A549 (cell line): ENCODE data around the gene LMO7. TPM values are rescaled to one million over a fixed set of nuclear protein-coding genes. Genes with fewer than 3 reads are reported as not detected.

Experiments
- ATAC-seq, 2 experiments: fragments of 200-7000 bp in 1 of 2; fragments of >200 bp in 1 of 2; cut with Nextera tagmentation in 1 of 2; cut with Tn5 transposase in 1 of 2; 3 replicates each; pipeline versions ENCODE4 v1.8.0 to v1.9.1; 2018 to 2020; ENCODE audit warnings: mild to moderate bottlenecking in 1 of 2, moderate library complexity in 1 of 2
- CTCF ChIA-PET: fragments of 300-600 bp; sonication (Branson Sonifier 250); formaldehyde crosslinking; extraction: SDS; loops from one replicate; lab custom pipeline; 2021; ENCODE audit warnings: antibody characterized with exemption, inconsistent platforms; lab: Yijun Ruan, JAX
- POLR2A ChIA-PET: fragments of 350-600 bp; formaldehyde crosslinking; extraction: SDS; loops from one replicate; lab custom pipeline; 2021; ENCODE audit warnings: antibody characterized with exemption, inconsistent platforms; lab: Yijun Ruan, JAX
- DNase-seq, 2 experiments: peaks; one replicate each; pipeline versions ENCODE4 v3.0.0 to v3.0.0-alpha.2; 2011 to 2016; ENCODE audit warnings: low read depth in 1 of 2, low spot score in 1 of 2
- FAIRE-seq: peaks from 2 replicates; lab custom pipeline; 2011; peaks lifted over from hg19 to GRCh38; lab: Jason Lieb, UNC
- H3K27ac ChIP-seq, 2 experiments: fragments of >200 bp; sonication (Bioruptor Twin); formaldehyde crosslinking; 3 replicates each; pipeline ENCODE4 v1.5.1; 2016 to 2017
- H3K4me1 ChIP-seq: fragments of >200 bp; sonication (Bioruptor Twin); formaldehyde crosslinking; 3 replicates; pipeline ENCODE4 v1.6.1; 2016
- H3K4me2 ChIP-seq: fragments of >200 bp; sonication (Bioruptor Twin); formaldehyde crosslinking; 3 replicates; pipeline ENCODE4 v1.6.1; 2016
- H3K4me3 ChIP-seq: fragments of >200 bp; sonication (Bioruptor Twin); formaldehyde crosslinking; 3 replicates; pipeline ENCODE4 v1.5.1; 2016
- H3K9me3 ChIP-seq: fragments of >200 bp; sonication (Bioruptor Twin); formaldehyde crosslinking; 3 replicates; pipeline ENCODE4 v1.6.1; 2016
- BHLHE40 ChIP-seq: IDR thresholded peaks from 2 replicates; pipeline ENCODE4 v1.6.1; 2012; ENCODE audit warnings: low read depth, low read length, inconsistent platforms
- CBX2 ChIP-seq: fragments of 200-600 bp; sonication (generic); IDR thresholded peaks from 2 replicates; pipeline ENCODE4 v1.6.1; 2016; ENCODE audit warnings: low read depth, mild to moderate bottlenecking, borderline replicate concordance
- CBX8 ChIP-seq: fragments of 200-600 bp; sonication (generic); IDR thresholded peaks from 2 replicates; pipeline ENCODE4 v1.6.1; 2016
- CEBPB ChIP-seq, 2 experiments: fragments of >200 bp in 1 of 2; sonication (Bioruptor Twin) in 1 of 2; formaldehyde crosslinking in 1 of 2; IDR thresholded peaks; 2 replicates each; pipeline ENCODE4 v1.6.1; 2012 to 2016
- EHF ChIP-seq: fragments of 250-450 bp; sonication (Bioruptor Pico); IDR thresholded peaks from 2 replicates; pipeline ENCODE4 v1.5.0; 2020; ENCODE audit warnings: mild to moderate bottlenecking
- EHMT2 ChIP-seq: fragments of 200-600 bp; sonication (generic); IDR thresholded peaks from 2 replicates; pipeline ENCODE4 v1.6.1; 2016; ENCODE audit warnings: antibody characterized with exemption, low read depth, mild to moderate bottlenecking, moderate library complexity
- ESRRA ChIP-seq: fragments of 150-350 bp; IDR thresholded peaks from 2 replicates; pipeline ENCODE4 v1.6.1; 2014; ENCODE audit warnings: mild to moderate bottlenecking, low read length, borderline replicate concordance
- FOSB ChIP-seq: fragments of 250-450 bp; sonication (Bioruptor Pico); IDR thresholded peaks from 2 replicates; pipeline ENCODE4 v1.5.0; 2020; ENCODE audit warnings: mild to moderate bottlenecking, moderate library complexity
- FOSL2 ChIP-seq, 2 experiments: fragments of 450-650 bp in 1 of 2; fragments of >200 bp in 1 of 2; sonication (Bioruptor Twin) in 1 of 2; formaldehyde crosslinking; IDR thresholded peaks; 2 replicates each; pipeline versions ENCODE4 v1.5.0 to v1.6.1; 2016 to 2020; ENCODE audit warnings: mild to moderate bottlenecking in 1 of 2, moderate library complexity in 1 of 2
- HDAC2 ChIP-seq: fragments of 200-600 bp; sonication (generic); IDR thresholded peaks from 2 replicates; pipeline ENCODE4 v1.6.1; 2016
- HEYL ChIP-seq: fragments of 250-450 bp; sonication (Bioruptor Pico); IDR thresholded peaks from 2 replicates; pipeline ENCODE4 v1.8.0; 2021; ENCODE audit warnings: mild to moderate bottlenecking, moderate library complexity
- HOXB13 ChIP-seq: fragments of 250-450 bp; sonication (Bioruptor Pico); IDR thresholded peaks from 2 replicates; pipeline ENCODE4 v1.5.0; 2020; ENCODE audit warnings: low read depth, mild to moderate bottlenecking, moderate library complexity
- HOXB5 ChIP-seq: fragments of 250-450 bp; sonication (Bioruptor Pico); IDR thresholded peaks from 2 replicates; pipeline ENCODE4 v1.5.0; 2020; ENCODE audit warnings: mild to moderate bottlenecking, moderate library complexity
- JUN ChIP-seq, 2 experiments: fragments of >200 bp; sonication (Bioruptor Twin); formaldehyde crosslinking; IDR thresholded peaks; 2 replicates in 1 of 2; 3 replicates in 1 of 2; pipeline ENCODE4 v1.6.1; 2016 to 2017
- KDM1A ChIP-seq: fragments of 200-600 bp; sonication (generic); IDR thresholded peaks from 2 replicates; pipeline ENCODE4 v1.6.1; 2016; ENCODE audit warnings: low read depth, mild to moderate bottlenecking
- MAFK ChIP-seq: fragments of 450-650 bp; IDR thresholded peaks from 2 replicates; pipeline ENCODE4 v1.6.1; 2014; ENCODE audit not compliant: partially characterized antibody
- MAZ ChIP-seq: fragments of 150-350 bp; IDR thresholded peaks from 2 replicates; pipeline ENCODE4 v1.6.1; 2014; ENCODE audit warnings: antibody characterized with exemption, low read depth, low read length, borderline replicate concordance
- NFE2L2 ChIP-seq: fragments of 150-350 bp; conservative IDR thresholded peaks from 2 replicates; pipeline ENCODE4 v1.6.1; 2014; ENCODE audit warnings: low read length
- NR3C1 ChIP-seq: fragments of >200 bp; sonication (Bioruptor Twin); formaldehyde crosslinking; IDR thresholded peaks from 3 replicates; pipeline ENCODE4 v1.6.1; 2017
- POLR2A ChIP-seq: IDR thresholded peaks from 2 replicates; pipeline ENCODE4 v1.6.1; 2012; ENCODE audit warnings: mild to moderate bottlenecking, low read length
- RCOR1 ChIP-seq: fragments of 150-350 bp; IDR thresholded peaks from 2 replicates; pipeline ENCODE4 v1.6.1; 2014; ENCODE audit warnings: antibody characterized with exemption, low read length, low read depth
- SMC3 ChIP-seq: fragments of >200 bp; sonication (Bioruptor Twin); formaldehyde crosslinking; IDR thresholded peaks from 3 replicates; pipeline ENCODE4 v1.6.1; 2018; ENCODE audit warnings: inconsistent platforms
- SREBF2 ChIP-seq: fragments of 450-650 bp; IDR thresholded peaks from 2 replicates; pipeline ENCODE4 v1.6.1; 2014; ENCODE audit warnings: mild to moderate bottlenecking, moderate library complexity
- TFCP2L1 ChIP-seq: fragments of 250-450 bp; sonication (Bioruptor Pico); IDR thresholded peaks from 2 replicates; pipeline ENCODE4 v1.5.0; 2021; ENCODE audit warnings: mild to moderate bottlenecking
- TP53 ChIP-seq: fragments of 250-450 bp; sonication (Bioruptor Pico); IDR thresholded peaks from 2 replicates; pipeline ENCODE4 v1.5.0; 2021; ENCODE audit warnings: mild to moderate bottlenecking, moderate library complexity
- ZNF302 ChIP-seq: fragments of 250-450 bp; sonication (Bioruptor Pico); IDR thresholded peaks from 2 replicates; pipeline ENCODE4 v1.9.0; 2021; ENCODE audit warnings: inconsistent platforms, mild to moderate bottlenecking, moderate library complexity
- WGBS: methylation state at CpG from one replicate; pipeline ENCODE4 v1.1.6; 2017; ENCODE audit errors: missing lambda C conversion rate; 5-methylcytosine and 5-hydroxymethylcytosine counted together
- polyA plus RNA-seq, 4 experiments: library from polyadenylated mRNA; depleted of rRNA in 3 of 4; stranded (reverse); fragments of >200 nt; fragmentation: RNase III in 1 of 4; extraction: RNeasy Plus Mini Kit Qiagen cat#74134 plus additional on column Dnase treatment in 1 of 4; gene quantifications; 2 replicates in 3 of 4; 3 replicates in 1 of 4; pipeline ENCODE4 v1.2.3, GENCODE V29; 2011 to 2017
- TF ChIP-seq, protein P1 (sequence below): IDR thresholded peaks from 2 replicates; pipeline ENCODE4 v1.6.1; 2012; ENCODE audit warnings: low read depth, borderline replicate concordance
- TF ChIP-seq, protein P2 (sequence below): fragments of >200 bp; sonication (Bioruptor Twin); formaldehyde crosslinking; IDR thresholded peaks from 3 replicates; pipeline ENCODE4 v1.6.1; 2016
- TF ChIP-seq, protein P3 (sequence below): fragments of 150-350 bp; IDR thresholded peaks from 2 replicates; pipeline ENCODE4 v1.6.1; 2014; ENCODE audit warnings: low read depth, mild to moderate bottlenecking, low read length
- TF ChIP-seq, protein P4 (sequence below): fragments of >200 bp; sonication (Bioruptor Twin); formaldehyde crosslinking; IDR thresholded peaks from 2 replicates; pipeline ENCODE4 v1.6.1; 2016
- TF ChIP-seq, protein P5 (sequence below): fragments of 250-450 bp; sonication (Bioruptor Pico); IDR thresholded peaks from 2 replicates; pipeline ENCODE4 v1.5.0; 2020; ENCODE audit warnings: low read depth, mild to moderate bottlenecking, moderate library complexity
- TF ChIP-seq, protein P6 (sequence below): fragments of 250-450 bp; sonication (Bioruptor Pico); IDR thresholded peaks from 2 replicates; pipeline ENCODE4 v1.5.0; 2021; ENCODE audit warnings: mild to moderate bottlenecking, moderate library complexity, borderline replicate concordance
- TF ChIP-seq, protein P7 (sequence below): fragments of 450-650 bp; IDR thresholded peaks from 2 replicates; pipeline ENCODE4 v1.6.1; 2014; ENCODE audit warnings: antibody characterized with exemption

Gene LMO7
- polyA plus RNA-seq, 2 of the 4 experiments (the other 2 are of a cell fraction): 23.4 to 33.2 TPM

DNA sequence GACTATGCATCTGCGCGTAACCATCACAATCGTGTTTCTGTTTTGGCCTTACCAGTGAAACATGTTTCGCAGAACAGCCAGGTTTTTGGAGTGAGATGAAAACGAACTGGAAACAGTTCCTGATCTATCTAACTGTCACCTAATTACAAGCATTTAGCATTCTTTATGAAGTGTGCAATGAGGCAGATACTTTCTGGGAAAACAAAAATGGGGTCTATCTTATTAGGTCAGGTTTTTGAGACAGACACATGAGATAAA is 182.8 kb downstream of the LMO7 start:
- ATAC-seq (no peak), DNase-seq (no peak), FAIRE-seq (no peak)
- TF ChIP-seq MAFK (no peak), ESRRA (no peak), EHMT2 (no peak), TP53 (CRISPR knock-in tag) (no peak), NR3C1 (no peak)
- TF ChIP-seq, protein P1, sequence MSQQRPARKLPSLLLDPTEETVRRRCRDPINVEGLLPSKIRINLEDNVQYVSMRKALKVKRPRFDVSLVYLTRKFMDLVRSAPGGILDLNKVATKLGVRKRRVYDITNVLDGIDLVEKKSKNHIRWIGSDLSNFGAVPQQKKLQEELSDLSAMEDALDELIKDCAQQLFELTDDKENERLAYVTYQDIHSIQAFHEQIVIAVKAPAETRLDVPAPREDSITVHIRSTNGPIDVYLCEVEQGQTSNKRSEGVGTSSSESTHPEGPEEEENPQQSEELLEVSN: no peak
- TF ChIP-seq, protein P2, sequence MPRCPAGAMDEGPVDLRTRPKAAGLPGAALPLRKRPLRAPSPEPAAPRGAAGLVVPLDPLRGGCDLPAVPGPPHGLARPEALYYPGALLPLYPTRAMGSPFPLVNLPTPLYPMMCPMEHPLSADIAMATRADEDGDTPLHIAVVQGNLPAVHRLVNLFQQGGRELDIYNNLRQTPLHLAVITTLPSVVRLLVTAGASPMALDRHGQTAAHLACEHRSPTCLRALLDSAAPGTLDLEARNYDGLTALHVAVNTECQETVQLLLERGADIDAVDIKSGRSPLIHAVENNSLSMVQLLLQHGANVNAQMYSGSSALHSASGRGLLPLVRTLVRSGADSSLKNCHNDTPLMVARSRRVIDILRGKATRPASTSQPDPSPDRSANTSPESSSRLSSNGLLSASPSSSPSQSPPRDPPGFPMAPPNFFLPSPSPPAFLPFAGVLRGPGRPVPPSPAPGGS: no peak
- no peaks in the 10 kb centered on the region for H3K9me3 ChIP-seq
- H3K27ac ChIP-seq: no peak overlapping the region
- no peak overlapping the region for H3K4me2 ChIP-seq
- WGBS: 95% methylated on average over 5 of the region's 5 CpGs
- POLR2A ChIA-PET: no interaction called here
- H3K4me3 ChIP-seq: no peak overlapping the region
- H3K4me1 ChIP-seq: no peaks in the 10 kb centered on the region
- CTCF ChIA-PET: no interaction called here

DNA sequence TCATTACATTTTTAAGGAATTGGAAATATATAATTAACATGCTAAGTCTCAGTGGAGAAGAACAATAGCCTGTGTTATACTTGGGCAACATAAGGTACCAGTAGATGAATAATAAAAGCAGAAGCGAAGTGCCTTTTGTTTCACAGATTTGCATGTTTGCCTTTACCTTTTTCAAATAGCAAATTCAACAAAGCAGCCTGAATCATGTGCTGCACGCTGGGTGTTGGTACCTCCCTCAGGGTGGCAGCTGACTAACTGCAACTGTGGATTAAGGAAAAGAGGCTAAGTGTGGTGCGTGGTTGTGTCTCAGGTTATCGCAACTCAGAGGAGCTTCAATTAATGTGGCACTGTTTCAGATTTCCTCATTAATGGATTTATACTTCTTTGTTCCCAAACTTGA is 189.0 kb downstream of the LMO7 start:
- POLR2A ChIA-PET: no interaction called here
- ATAC-seq: no peak

DNA sequence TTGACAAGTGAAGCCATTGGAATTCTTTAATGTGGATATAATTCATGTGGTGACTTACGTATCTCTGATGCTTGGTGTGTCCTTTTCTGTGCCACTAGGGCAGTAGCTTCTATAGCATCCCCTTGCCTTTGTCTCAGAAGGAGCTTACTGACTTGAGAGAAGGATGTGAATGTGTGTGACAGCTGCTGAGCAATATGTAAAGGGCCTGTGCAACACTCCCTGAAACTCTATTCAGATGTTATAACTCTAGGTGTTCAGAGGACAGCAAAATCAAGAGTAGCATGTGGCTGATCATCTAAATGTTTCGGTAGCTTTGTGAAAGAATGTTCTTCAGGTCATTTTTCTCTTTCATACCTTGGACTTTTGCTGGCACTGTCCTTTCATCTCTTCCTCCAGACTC is 189.5 kb downstream of the LMO7 start:
- ChIA-PET CTCF (no interaction called here), POLR2A (no interaction called here)
- H3K4me3 ChIP-seq: no peak overlapping the region
- H3K27ac ChIP-seq: no peak overlapping the region
- no peak for FAIRE-seq
- H3K9me3 ChIP-seq: no peaks in the 10 kb centered on the region
- H3K4me1 ChIP-seq: no peaks in the 10 kb centered on the region
- no peak for ATAC-seq
- H3K4me2 ChIP-seq: no peak overlapping the region
- no peak for DNase-seq
- WGBS: 98% methylated on average over 2 of the region's 2 CpGs
- TF ChIP-seq, protein P3, sequence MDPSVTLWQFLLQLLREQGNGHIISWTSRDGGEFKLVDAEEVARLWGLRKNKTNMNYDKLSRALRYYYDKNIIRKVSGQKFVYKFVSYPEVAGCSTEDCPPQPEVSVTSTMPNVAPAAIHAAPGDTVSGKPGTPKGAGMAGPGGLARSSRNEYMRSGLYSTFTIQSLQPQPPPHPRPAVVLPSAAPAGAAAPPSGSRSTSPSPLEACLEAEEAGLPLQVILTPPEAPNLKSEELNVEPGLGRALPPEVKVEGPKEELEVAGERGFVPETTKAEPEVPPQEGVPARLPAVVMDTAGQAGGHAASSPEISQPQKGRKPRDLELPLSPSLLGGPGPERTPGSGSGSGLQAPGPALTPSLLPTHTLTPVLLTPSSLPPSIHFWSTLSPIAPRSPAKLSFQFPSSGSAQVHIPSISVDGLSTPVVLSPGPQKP: no peak
- TF ChIP-seq SREBF2 (no peak), ZNF302 (CRISPR knock-in tag) (no peak), RCOR1 (no peak), JUN (IDR thresholded peaks at IDR 0.05) (no peak), TP53 (CRISPR knock-in tag) (no peak), EHF (no peak), FOSL2 (IDR thresholded peaks at IDR 0.05) (no peak), FOSL2 (CRISPR knock-in tag; IDR thresholded peaks at IDR 0.05) (no peak), POLR2A (no peak), HEYL (CRISPR knock-in tag) (no peak), BHLHE40 (no peak)
- TF ChIP-seq, protein P4, sequence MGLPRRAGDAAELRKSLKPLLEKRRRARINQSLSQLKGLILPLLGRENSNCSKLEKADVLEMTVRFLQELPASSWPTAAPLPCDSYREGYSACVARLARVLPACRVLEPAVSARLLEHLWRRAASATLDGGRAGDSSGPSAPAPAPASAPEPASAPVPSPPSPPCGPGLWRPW: no peak
- TF ChIP-seq, protein P5, sequence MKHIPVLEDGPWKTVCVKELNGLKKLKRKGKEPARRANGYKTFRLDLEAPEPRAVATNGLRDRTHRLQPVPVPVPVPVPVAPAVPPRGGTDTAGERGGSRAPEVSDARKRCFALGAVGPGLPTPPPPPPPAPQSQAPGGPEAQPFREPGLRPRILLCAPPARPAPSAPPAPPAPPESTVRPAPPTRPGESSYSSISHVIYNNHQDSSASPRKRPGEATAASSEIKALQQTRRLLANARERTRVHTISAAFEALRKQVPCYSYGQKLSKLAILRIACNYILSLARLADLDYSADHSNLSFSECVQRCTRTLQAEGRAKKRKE (CRISPR knock-in tag): no peak

More for the DNA sequence above, 189.0 kb downstream of the LMO7 start:
- no peaks in the 10 kb centered on the region for H3K9me3 ChIP-seq
- no peak overlapping the region for H3K4me2 ChIP-seq
- H3K27ac ChIP-seq: no peak overlapping the region
- FAIRE-seq (no peak), DNase-seq (no peak)
- CTCF ChIA-PET: no interaction called here
- TF ChIP-seq TFCP2L1 (no peak), HOXB13 (CRISPR knock-in tag) (no peak), POLR2A (no peak), JUN (IDR thresholded peaks at IDR 0.05) (no peak), CBX2 (no peak), FOSB (no peak), SREBF2 (no peak), KDM1A (no peak), CBX8 (no peak), NR3C1 (no peak), SMC3 (no peak), HDAC2 (no peak), CEBPB (IDR thresholded peaks at IDR 0.05) (no peak), NFE2L2 (no peak), MAZ (no peak), ZNF302 (CRISPR knock-in tag) (no peak), HOXB5 (CRISPR knock-in tag) (no peak)
- TF ChIP-seq, protein P2: no peak
- TF ChIP-seq, protein P6, sequence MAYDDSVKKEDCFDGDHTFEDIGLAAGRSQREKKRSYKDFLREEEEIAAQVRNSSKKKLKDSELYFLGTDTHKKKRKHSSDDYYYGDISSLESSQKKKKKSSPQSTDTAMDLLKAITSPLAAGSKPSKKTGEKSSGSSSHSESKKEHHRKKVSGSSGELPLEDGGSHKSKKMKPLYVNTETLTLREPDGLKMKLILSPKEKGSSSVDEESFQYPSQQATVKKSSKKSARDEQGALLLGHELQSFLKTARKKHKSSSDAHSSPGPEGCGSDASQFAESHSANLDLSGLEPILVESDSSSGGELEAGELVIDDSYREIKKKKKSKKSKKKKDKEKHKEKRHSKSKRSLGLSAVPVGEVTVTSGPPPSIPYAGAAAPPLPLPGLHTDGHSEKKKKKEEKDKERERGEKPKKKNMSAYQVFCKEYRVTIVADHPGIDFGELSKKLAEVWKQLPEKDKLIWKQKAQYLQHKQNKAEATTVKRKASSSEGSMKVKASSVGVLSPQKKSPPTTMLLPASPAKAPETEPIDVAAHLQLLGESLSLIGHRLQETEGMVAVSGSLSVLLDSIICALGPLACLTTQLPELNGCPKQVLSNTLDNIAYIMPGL (CRISPR knock-in tag): no peak
- TF ChIP-seq, protein P7, sequence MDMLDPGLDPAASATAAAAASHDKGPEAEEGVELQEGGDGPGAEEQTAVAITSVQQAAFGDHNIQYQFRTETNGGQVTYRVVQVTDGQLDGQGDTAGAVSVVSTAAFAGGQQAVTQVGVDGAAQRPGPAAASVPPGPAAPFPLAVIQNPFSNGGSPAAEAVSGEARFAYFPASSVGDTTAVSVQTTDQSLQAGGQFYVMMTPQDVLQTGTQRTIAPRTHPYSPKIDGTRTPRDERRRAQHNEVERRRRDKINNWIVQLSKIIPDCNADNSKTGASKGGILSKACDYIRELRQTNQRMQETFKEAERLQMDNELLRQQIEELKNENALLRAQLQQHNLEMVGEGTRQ: no peak
- H3K4me3 ChIP-seq: no peak overlapping the region
- no peaks in the 10 kb centered on the region for H3K4me1 ChIP-seq
- 89% methylated on average over 4 of the region's 4 CpGs for WGBS
